DND-41 (cell line): ENCODE results near the gene PSMA6.

Experiments
- CTCF ChIP-seq: IDR thresholded peaks from 2 replicates; pipeline ENCODE4 v1.5.1; 2012; ENCODE audit warnings: borderline replicate concordance, low read length, moderate library complexity, mild to moderate bottlenecking; ENCODE audit not compliant: poor library complexity, severe bottlenecking; ENCODE audit errors: extremely low read depth
- EZH2 ChIP-seq: IDR thresholded peaks from 3 replicates; pipeline ENCODE4 v1.6.1; 2012; ENCODE audit warnings: borderline replicate concordance, low read depth, mild to moderate bottlenecking, moderate library complexity, low read length, inconsistent platforms; ENCODE audit not compliant: severe bottlenecking

- no peak for TF ChIP-seq CTCF
- no peak for TF ChIP-seq EZH2
These were observed 44.5 kb downstream of the PSMA6 start for GRCh38 chr14:35336494-35337268.
